OCI-LY3 (cell line): ENCODE results near the gene EIPR1.

Experiments
- EZH2phosphoT487 ChIP-seq: fragments of 200-600 bp; shearing (Covaris generic); IDR thresholded peaks from 2 replicates; pipeline ENCODE4 v1.6.1; 2018; ENCODE audit warnings: antibody characterized with exemption, mixed run types, low read depth
- TF ChIP-seq, protein P1 (sequence below): fragments of 200-600, 300-600 bp; sonication (generic); IDR thresholded peaks from 2 replicates; pipeline ENCODE4 v1.5.1; 2014; ENCODE audit warnings: antibody characterized with exemption, low read length, low read depth

DNA sequence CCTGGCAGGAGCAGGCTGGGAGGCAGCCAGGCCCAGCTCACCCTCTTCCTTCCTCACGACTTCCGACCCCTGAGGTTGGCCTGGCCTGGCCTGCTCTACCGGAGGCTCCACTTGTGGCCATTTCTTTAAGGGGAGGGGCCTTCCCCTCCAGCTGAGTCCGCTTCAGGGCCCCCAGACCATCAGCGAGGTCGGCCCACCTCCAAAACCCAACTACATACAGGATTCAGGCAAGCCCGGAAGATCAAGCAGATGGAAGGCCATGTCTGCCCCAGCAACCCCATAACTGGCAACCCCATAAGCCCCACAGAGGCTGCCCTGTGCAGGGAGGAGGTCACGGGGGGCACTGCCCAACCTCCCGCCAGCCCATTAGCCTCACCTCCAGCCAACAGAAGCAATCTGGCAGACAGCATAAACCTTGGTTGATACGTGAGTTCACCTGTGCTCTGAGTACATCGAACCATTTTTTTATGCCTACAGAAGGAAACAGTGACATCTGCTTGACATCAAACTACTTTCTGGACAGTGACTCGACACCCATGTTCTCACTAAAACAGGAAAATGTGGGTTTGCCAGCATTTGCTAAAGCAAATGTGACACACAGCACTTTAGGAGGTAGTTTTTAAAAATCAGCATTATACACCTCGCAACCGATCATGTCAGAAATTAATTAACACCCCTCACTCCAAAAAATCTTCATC is 98.9 kb downstream of the EIPR1 start:
- TF ChIP-seq, protein P1, sequence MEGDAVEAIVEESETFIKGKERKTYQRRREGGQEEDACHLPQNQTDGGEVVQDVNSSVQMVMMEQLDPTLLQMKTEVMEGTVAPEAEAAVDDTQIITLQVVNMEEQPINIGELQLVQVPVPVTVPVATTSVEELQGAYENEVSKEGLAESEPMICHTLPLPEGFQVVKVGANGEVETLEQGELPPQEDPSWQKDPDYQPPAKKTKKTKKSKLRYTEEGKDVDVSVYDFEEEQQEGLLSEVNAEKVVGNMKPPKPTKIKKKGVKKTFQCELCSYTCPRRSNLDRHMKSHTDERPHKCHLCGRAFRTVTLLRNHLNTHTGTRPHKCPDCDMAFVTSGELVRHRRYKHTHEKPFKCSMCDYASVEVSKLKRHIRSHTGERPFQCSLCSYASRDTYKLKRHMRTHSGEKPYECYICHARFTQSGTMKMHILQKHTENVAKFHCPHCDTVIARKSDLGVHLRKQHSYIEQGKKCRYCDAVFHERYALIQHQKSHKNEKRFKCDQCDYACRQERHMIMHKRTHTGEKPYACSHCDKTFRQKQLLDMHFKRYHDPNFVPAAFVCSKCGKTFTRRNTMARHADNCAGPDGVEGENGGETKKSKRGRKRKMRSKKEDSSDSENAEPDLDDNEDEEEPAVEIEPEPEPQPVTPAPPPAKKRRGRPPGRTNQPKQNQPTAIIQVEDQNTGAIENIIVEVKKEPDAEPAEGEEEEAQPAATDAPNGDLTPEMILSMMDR, result no peak
- TF ChIP-seq EZH2phosphoT487, result no peak
